Left lung (tissue), 10 donors: ENCODE measurements around the gene ZNF446. TPM values are rescaled to one million over a fixed set of nuclear protein-coding genes. Genes with fewer than 3 reads are reported as not detected.

ENCODE experiments used
- ATAC-seq: fragments of 200-7000 bp; cut with Tn5 transposase; one replicate; pipeline ENCODE4 v1.9.1; 2020; ENCODE audit warnings: moderate library complexity
- DNase-seq, 4 donors: peaks; one replicate each; pipeline ENCODE4 v3.0.0-alpha.2; 2013 to 2020
- H3K27ac ChIP-seq, 2 donors: fragments of 200-600 bp; sonication (generic) in 1 of 2; one replicate each; pipeline versions ENCODE4 v1.5.0 to v1.8.0; 2020 to 2021
- H3K27me3 ChIP-seq, 2 donors: fragments of 200-600 bp; sonication (generic) in 1 of 2; one replicate each; pipeline versions ENCODE4 v1.5.0 to v1.8.0; 2020 to 2021
- H3K36me3 ChIP-seq, 2 donors: fragments of 200-600 bp; sonication (generic) in 1 of 2; one replicate each; pipeline versions ENCODE4 v1.5.0 to v1.8.0; 2020 to 2021
- H3K4me1 ChIP-seq, 2 donors: fragments of 200-600 bp; one replicate each; pipeline ENCODE4 v1.8.0; 2021
- H3K4me3 ChIP-seq, 2 donors: fragments of 200-600 bp; sonication (generic) in 1 of 2; one replicate each; pipeline versions ENCODE4 v1.5.0 to v1.8.0; 2020 to 2021; ENCODE audit warnings: mild to moderate bottlenecking in 1 of 2
- H3K9me3 ChIP-seq, 2 donors: fragments of 200-600 bp; sonication (generic) in 1 of 2; one replicate each; pipeline versions ENCODE4 v1.5.0 to v1.8.0; 2020 to 2021
- intact Hi-C, 2 donors: fragments of 100-400 bp; cut with DNase I; formaldehyde crosslinking; loops; one replicate each; pipeline versions ENCODE4 v1.11.2 to v1.14.2; 2022
- polyA plus RNA-seq, 6 donors: library from polyadenylated mRNA; unstranded; fragments of 120-200 nt; gene quantifications; one replicate each; pipeline ENCODE4 v1.2.1, GENCODE V29; 2013; ENCODE audit not compliant: insufficient read length in 6 of 6
- total RNA-seq, 2 donors: library from RNA; stranded (reverse); fragmentation: NEBNext Ultra II Directional; extraction: Animal tissue kit (Norgen Biotek cat#: 25700); gene quantifications; one replicate each; pipeline ENCODE4 v1.2.1, GENCODE V29; 2021
- TF ChIP-seq, protein P1 (sequence below), 2 donors: fragments of 200-600 bp; sonication (generic) in 1 of 2; IDR thresholded peaks; one replicate each; pipeline versions ENCODE4 v1.5.0 to v1.8.0; 2021; ENCODE audit warnings: antibody characterized with exemption in 2 of 2
- donor health status: DM: no; HTN: yes; CAD: no.
- donor health status: DM: no; HTN: no; CAD: no.

Gene ZNF446
- total and polyA plus RNA-seq, 8 donors = 6.2 to 16.9 (median 14.1) TPM

DNA sequence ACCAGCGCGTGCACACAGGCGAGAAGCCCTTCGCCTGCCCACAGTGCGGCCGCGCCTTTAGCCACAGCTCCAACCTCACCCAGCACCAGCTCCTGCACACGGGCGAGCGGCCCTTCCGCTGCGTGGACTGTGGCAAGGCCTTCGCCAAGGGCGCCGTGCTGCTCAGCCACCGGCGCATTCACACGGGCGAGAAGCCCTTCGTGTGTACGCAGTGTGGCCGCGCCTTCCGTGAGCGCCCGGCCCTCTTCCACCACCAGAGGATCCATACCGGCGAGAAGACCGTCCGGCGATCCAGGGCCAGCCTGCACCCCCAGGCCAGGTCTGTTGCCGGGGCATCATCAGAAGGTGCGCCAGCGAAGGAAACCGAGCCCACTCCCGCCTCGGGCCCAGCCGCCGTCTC is 4.4 kb upstream of the ZNF446 start:
- Histone ChIP-seq H3K27ac (no peak overlapping the region), H3K9me3 (no peaks in the 10 kb centered on the region), H3K4me1 (peaks cover 15 to 26% of the 10 kb centered on the region in 2 donors), H3K4me3 (no peak overlapping the region), H3K27me3 (no peaks in the 10 kb centered on the region), H3K36me3 (peaks cover 0 to 40% of the 10 kb centered on the region in 2 donors)
- TF ChIP-seq, protein P1, sequence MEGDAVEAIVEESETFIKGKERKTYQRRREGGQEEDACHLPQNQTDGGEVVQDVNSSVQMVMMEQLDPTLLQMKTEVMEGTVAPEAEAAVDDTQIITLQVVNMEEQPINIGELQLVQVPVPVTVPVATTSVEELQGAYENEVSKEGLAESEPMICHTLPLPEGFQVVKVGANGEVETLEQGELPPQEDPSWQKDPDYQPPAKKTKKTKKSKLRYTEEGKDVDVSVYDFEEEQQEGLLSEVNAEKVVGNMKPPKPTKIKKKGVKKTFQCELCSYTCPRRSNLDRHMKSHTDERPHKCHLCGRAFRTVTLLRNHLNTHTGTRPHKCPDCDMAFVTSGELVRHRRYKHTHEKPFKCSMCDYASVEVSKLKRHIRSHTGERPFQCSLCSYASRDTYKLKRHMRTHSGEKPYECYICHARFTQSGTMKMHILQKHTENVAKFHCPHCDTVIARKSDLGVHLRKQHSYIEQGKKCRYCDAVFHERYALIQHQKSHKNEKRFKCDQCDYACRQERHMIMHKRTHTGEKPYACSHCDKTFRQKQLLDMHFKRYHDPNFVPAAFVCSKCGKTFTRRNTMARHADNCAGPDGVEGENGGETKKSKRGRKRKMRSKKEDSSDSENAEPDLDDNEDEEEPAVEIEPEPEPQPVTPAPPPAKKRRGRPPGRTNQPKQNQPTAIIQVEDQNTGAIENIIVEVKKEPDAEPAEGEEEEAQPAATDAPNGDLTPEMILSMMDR (IDR thresholded peaks at IDR 0.05) = no peak
- DNase-seq (peak in 1 of 4 donors; percentile 77), ATAC-seq (no peak)
- intact Hi-C loops = no loop called here

DNA sequence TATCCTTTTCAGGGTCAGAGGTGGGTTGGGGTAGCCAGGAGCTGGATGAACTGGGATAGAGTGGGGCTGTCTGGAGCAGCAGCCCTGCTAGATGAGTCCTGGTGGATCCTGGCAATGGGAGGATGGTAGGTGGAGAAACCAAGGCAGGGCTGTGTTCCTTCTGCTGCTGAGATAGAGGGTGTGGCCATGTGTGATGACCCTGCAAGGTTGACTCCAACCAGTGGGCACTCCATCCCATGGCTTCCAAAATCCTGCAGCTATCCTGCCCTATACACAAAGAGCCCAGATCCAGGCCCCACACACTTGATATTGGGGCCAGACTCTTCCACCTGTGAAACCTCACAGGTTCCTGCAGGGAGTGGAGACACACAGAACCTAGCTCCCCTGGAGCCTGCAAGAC is 2.4 kb upstream of the ZNF446 start:
- Histone ChIP-seq H3K36me3 (peaks cover 0 to 40% of the 10 kb centered on the region in 2 donors), H3K4me3 (no peak overlapping the region), H3K9me3 (no peaks in the 10 kb centered on the region), H3K4me1 (peaks cover 9 to 22% of the 10 kb centered on the region in 2 donors), H3K27ac (no peak overlapping the region), H3K27me3 (no peaks in the 10 kb centered on the region)
- TF ChIP-seq, protein P1 (IDR thresholded peaks at IDR 0.05) = no peak
- intact Hi-C loops = no loop called here
- ATAC-seq (no peak), DNase-seq (peak in 1 of 4 donors; percentile 1)

DNA sequence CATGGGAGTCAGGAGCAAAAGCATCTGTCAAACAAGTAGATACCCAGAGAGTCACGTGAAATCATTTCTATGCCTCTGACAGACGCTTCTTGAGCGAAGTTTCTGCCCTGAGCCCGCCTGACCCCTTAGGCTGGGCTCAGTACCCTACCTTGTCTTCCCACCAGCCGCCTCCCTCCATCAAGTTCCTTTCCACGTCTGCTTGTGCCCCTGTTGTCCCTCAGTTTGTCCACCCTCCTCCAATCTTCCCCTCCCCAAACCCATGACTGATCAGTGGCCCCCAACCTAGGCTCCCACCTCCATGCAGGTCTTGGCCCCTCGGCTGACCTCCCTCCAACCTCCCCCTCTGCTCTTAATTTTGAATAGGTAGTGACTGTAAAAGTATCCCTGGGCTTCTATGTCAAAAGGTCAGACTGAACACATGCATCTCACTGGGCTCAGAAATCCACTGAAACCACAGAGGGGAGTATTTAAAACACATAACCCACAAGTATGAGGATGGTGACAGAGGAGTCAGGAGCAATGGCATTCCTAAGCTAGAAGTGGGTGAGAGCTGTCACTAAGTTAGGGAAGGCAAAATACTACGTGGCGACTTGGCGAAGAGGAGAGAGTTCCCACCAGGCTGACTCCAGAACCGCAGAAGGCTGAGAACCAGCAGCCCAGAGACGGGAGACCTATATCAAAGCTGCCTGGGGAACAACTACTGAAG is 1.7 kb upstream of the ZNF446 start:
- ATAC-seq (no peak), DNase-seq (no peak)
- H3K4me1 ChIP-seq = peaks cover 9 to 19% of the 10 kb centered on the region in 2 donors
- H3K27me3 ChIP-seq = no peaks in the 10 kb centered on the region
- H3K9me3 ChIP-seq = no peaks in the 10 kb centered on the region
- peaks cover 0 to 40% of the 10 kb centered on the region in 2 donors for H3K36me3 ChIP-seq
- TF ChIP-seq, protein P1 (IDR thresholded peaks at IDR 0.05) = no peak
- H3K27ac ChIP-seq = peak overlapping the region in 1 of 2 donors; percentile 94
- intact Hi-C loops = no loop called here
- H3K4me3 ChIP-seq = peak overlapping the region in 1 of 2 donors; percentile 65

DNA sequence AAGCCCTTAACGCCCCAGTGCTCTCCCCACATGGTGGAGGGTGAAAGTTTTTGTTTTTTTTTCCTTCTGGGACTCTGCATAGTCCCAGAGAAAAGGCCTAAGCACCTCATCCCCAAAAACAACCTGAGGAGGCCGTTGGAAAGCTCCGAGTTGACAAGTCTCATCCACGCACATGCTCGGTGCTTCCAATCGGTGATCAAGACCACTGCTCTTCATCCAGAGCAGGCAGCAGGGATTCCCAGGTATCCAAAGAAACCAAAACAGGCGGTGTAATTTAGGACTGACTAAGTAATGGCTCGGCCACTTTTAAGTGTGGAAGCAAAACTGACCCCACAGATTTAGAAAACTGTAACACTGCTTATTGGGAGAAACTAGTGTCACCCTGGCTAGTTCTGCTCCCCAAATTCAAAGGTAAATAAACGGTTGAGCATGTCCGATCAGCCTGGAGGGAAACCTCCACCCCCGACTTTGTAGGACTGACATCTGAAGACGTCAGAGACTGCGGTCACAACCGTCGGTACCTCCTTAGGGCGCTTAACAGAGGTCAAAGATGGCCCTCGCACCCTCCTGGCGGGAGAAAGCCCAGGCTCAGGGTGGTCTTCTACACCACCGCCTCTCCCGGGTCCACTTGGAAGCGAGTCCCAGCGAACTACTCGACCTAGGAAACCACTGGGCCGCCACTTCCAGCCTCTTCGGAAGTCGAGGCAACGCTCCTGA is 997 bp upstream of the ZNF446 start:
- H3K36me3 ChIP-seq = peaks cover 0 to 41% of the 10 kb centered on the region in 2 donors
- ATAC-seq (no peak), DNase-seq (no peak)
- H3K27me3 ChIP-seq = no peaks in the 10 kb centered on the region
- no peaks in the 10 kb centered on the region for H3K9me3 ChIP-seq
- peaks cover 9 to 19% of the 10 kb centered on the region in 2 donors for H3K4me1 ChIP-seq
- peak overlapping the region; percentile 65 to 72 for H3K4me3 ChIP-seq
- peak overlapping the region; percentile 92 to 94 for H3K27ac ChIP-seq
- TF ChIP-seq, protein P1 (IDR thresholded peaks at IDR 0.05) = no peak
- intact Hi-C loops = no loop called here

DNA sequence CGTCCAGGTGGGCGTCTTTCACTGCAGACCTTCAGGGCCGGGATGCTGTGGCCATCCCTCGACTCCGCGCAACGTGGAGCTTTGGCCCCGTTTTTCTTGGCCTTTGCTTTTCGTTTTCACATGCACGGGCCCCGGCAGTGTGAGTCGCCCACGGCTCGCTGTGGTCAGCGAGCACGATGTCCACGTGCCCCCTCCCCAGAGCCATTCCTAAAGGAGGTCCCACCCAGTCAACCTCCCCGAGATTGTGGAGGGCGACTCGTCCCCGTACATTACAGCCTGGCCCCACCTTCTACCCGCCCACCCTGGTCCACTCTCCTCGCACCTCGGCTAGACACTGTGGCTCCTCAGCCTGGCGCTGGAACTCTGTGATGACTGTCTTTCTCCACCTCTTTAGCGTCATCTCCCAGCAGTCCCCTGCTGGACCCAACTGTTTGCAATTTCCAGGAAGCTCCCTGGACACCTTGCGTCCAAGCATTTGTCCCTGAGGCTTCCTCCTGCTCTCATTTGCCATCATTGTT is 405 bp downstream of the ZNF446 start:
- Histone ChIP-seq H3K4me1 (peaks cover 9 to 19% of the 10 kb centered on the region in 2 donors), H3K27ac (peak overlapping the region; percentile 92 to 94), H3K27me3 (no peaks in the 10 kb centered on the region), H3K36me3 (peaks cover 0 to 42% of the 10 kb centered on the region in 2 donors), H3K4me3 (peak overlapping the region; percentile 65 to 72), H3K9me3 (no peaks in the 10 kb centered on the region)
- TF ChIP-seq, protein P1 (IDR thresholded peaks at IDR 0.05) = no peak
- no peak for ATAC-seq
- DNase-seq = peak in 2 of 4 donors; percentile 24 to 37
- intact Hi-C loops = no loop called here
